HEK293 (cell line): ENCODE data around the gene SEC62.

Experiments
- CTCF ChIA-PET: fragments of 350-600 bp; formaldehyde crosslinking; extraction: SDS; loops from one replicate; lab custom pipeline; 2021; ENCODE audit warnings: antibody characterized with exemption; lab: Yijun Ruan, JAX
- POLR2A ChIA-PET: fragments of 300-600 bp; formaldehyde crosslinking; extraction: SDS; loops from one replicate; lab custom pipeline; 2020; ENCODE audit warnings: antibody characterized with exemption, inconsistent platforms; lab: Yijun Ruan, JAX
- H3K27ac ChIP-seq: fragments of 200-500 bp; sonication (Bioruptor generic); 2 replicates; pipeline ENCODE4 v1.5.1; 2014; ENCODE audit warnings: low read depth, low read length, control low read depth, inconsistent platforms; ENCODE audit errors: extremely low read depth
- H3K36me3 ChIP-seq, 2 experiments: fragments of 200-500 bp in 1 of 2; sonication (Bioruptor generic) in 1 of 2; 1 replicate in 1 of 2; 2 replicates in 1 of 2; pipeline ENCODE4 v1.5.1; 2014 to 2017; ENCODE audit warnings: inconsistent platforms in 2 of 2, low read length in 2 of 2; ENCODE audit not compliant: control insufficient read depth in 2 of 2, insufficient read depth in 1 of 2
- H3K4me1 ChIP-seq: fragments of 200-500 bp; sonication (Bioruptor generic); 2 replicates; pipeline ENCODE4 v1.5.1; 2014; ENCODE audit warnings: mild to moderate bottlenecking, low read length, inconsistent platforms; ENCODE audit not compliant: control insufficient read depth, insufficient read depth
- H3K4me3 ChIP-seq: 2 replicates; pipeline ENCODE4 v1.5.1; 2011; ENCODE audit warnings: low read depth, mild to moderate bottlenecking, control low read depth, low read length, moderate library complexity
- H3K9me3 ChIP-seq: fragments of 200-500 bp; sonication (Bioruptor generic); 2 replicates; pipeline ENCODE4 v1.5.1; 2014; ENCODE audit warnings: low read depth, low read length, inconsistent platforms; ENCODE audit not compliant: control insufficient read depth, insufficient read depth
- KLF9 ChIP-seq: fragments of 450-650 bp; formaldehyde crosslinking; IDR thresholded peaks from 2 replicates; pipeline ENCODE4 v1.5.1; 2016; ENCODE audit warnings: missing biosample characterization, missing genetic modification characterization, low read depth
- MEIS1 ChIP-seq: sonication (generic); formaldehyde crosslinking; IDR thresholded peaks from 2 replicates; pipeline ENCODE4 v1.8.1; 2022; ENCODE audit warnings: missing genetic modification reagents, mild to moderate bottlenecking, borderline replicate concordance
- MZF1 ChIP-seq: fragments of 450-650 bp; formaldehyde crosslinking; IDR thresholded peaks from 2 replicates; pipeline ENCODE4 v1.5.1; 2017; ENCODE audit warnings: missing biosample characterization, missing genetic modification characterization, borderline replicate concordance
- OSR2 ChIP-seq: fragments of 450-650 bp; formaldehyde crosslinking; IDR thresholded peaks from 2 replicates; pipeline ENCODE4 v1.5.1; 2016; ENCODE audit warnings: missing biosample characterization, missing genetic modification characterization
- OVOL3 ChIP-seq: fragments of 450-650 bp; formaldehyde crosslinking; IDR thresholded peaks from 2 replicates; pipeline ENCODE4 v1.5.1; 2016; ENCODE audit warnings: missing biosample characterization, missing genetic modification characterization
- SALL2 ChIP-seq: fragments of 450-650 bp; formaldehyde crosslinking; IDR thresholded peaks from 2 replicates; pipeline ENCODE4 v1.5.0; 2017; ENCODE audit warnings: missing biosample characterization, mild to moderate bottlenecking, missing genetic modification characterization, borderline replicate concordance
- SP2 ChIP-seq: fragments of 450-650 bp; formaldehyde crosslinking; IDR thresholded peaks from 2 replicates; pipeline ENCODE4 v1.5.1; 2016; ENCODE audit warnings: missing biosample characterization, missing genetic modification characterization
- ZNF138 ChIP-seq: fragments of 450-650 bp; formaldehyde crosslinking; IDR thresholded peaks from 2 replicates; pipeline ENCODE4 v1.5.1; 2016; ENCODE audit warnings: missing biosample characterization, missing genetic modification characterization, borderline replicate concordance
- ZNF140 ChIP-seq: fragments of 450-650 bp; formaldehyde crosslinking; IDR thresholded peaks from 2 replicates; pipeline ENCODE4 v1.5.1; 2016; ENCODE audit warnings: missing biosample characterization, missing genetic modification characterization
- ZNF223 ChIP-seq: fragments of 450-650 bp; formaldehyde crosslinking; IDR thresholded peaks from 2 replicates; pipeline ENCODE4 v1.5.1; 2016; ENCODE audit warnings: missing biosample characterization, missing genetic modification characterization
- ZNF266 ChIP-seq: fragments of 450-650 bp; formaldehyde crosslinking; IDR thresholded peaks from 2 replicates; pipeline ENCODE4 v1.5.1; 2016; ENCODE audit warnings: missing biosample characterization, missing genetic modification characterization, low read depth
- ZNF514 ChIP-seq: fragments of 450-650 bp; formaldehyde crosslinking; IDR thresholded peaks from 2 replicates; pipeline ENCODE4 v1.5.1; 2016; ENCODE audit warnings: missing biosample characterization, missing genetic modification characterization
- ZNF549 ChIP-seq: fragments of 450-650 bp; IDR thresholded peaks from 2 replicates; pipeline ENCODE4 v1.5.1; 2018; ENCODE audit warnings: missing biosample characterization, missing genetic modification characterization, mild to moderate bottlenecking, inconsistent platforms, moderate library complexity
- ZNF626 ChIP-seq: fragments of 450-650 bp; sonication (Bioruptor Pico); formaldehyde crosslinking; IDR thresholded peaks from 2 replicates; pipeline ENCODE4 v1.5.1; 2018; ENCODE audit warnings: missing biosample characterization, missing genetic modification characterization, inconsistent platforms
- ZNF654 ChIP-seq: fragments of 450-650 bp; formaldehyde crosslinking; IDR thresholded peaks from 2 replicates; pipeline ENCODE4 v1.5.1; 2016; ENCODE audit warnings: low read depth, missing biosample characterization, missing genetic modification characterization
- ZNF785 ChIP-seq: fragments of 450-650 bp; formaldehyde crosslinking; IDR thresholded peaks from 2 replicates; pipeline ENCODE4 v1.5.1; 2016; ENCODE audit warnings: missing biosample characterization, missing genetic modification characterization
- ZSCAN30 ChIP-seq: fragments of 450-650 bp; IDR thresholded peaks from 2 replicates; pipeline ENCODE4 v1.5.1; 2018; ENCODE audit warnings: missing biosample characterization, mild to moderate bottlenecking, missing genetic modification characterization, moderate library complexity
- TF ChIP-seq, protein P1 (sequence below): fragments of 450-650 bp; formaldehyde crosslinking; IDR thresholded peaks from 2 replicates; pipeline ENCODE4 v1.5.1; 2016; ENCODE audit warnings: missing biosample characterization, missing genetic modification characterization
- TF ChIP-seq, protein P2 (sequence below): fragments of 450-650 bp; formaldehyde crosslinking; optimal IDR thresholded peaks from 2 replicates; pipeline ENCODE3; 2016; ENCODE audit warnings: missing biosample characterization, mild to moderate bottlenecking, missing genetic modification characterization
- TF ChIP-seq, protein P3 (sequence below): fragments of 450-650 bp; formaldehyde crosslinking; IDR thresholded peaks from 2 replicates; pipeline ENCODE4 v1.5.1; 2016; ENCODE audit warnings: missing biosample characterization, missing genetic modification characterization

SEC62 gene

DNA sequence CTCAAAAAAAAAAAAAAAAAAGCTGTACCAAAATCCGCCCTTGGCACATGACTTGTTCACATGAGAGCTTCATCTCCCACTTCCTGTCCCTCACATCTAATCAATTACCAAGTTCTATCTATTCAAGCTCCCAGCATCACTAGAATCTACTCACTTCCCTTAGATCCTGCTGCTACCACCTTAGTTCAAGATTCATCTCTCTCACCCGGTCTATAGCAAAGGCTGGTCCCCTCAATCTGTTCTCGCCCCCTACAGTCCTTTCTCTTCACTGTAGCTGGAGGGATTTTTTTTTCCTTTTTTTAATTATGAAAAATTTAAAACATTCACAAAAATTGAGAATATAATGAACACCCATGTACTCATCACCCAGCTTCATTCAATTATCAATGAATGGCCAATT lies 54.5 kb downstream of the SEC62 start:
- ChIA-PET POLR2A (no interaction called here), CTCF (interaction anchor here (1.2 kb wide), 1 partner anchor 16 kb away, joined by 4 read pairs; the partner anchor contains the start of gene GPR160)
- H3K4me3 ChIP-seq, result no peak overlapping the region
- no peak overlapping the region for H3K27ac ChIP-seq
- no peaks in the 10 kb centered on the region for H3K4me1 ChIP-seq
- TF ChIP-seq ZNF140 (tag by site-specific recombination), result no peak
- TF ChIP-seq KLF9, result no peak
- no peak for TF ChIP-seq MZF1 (tag by site-specific recombination)
- TF ChIP-seq ZNF549, result no peak
- no peak for TF ChIP-seq OSR2 (tag by site-specific recombination)
- TF ChIP-seq OVOL3 (tag by site-specific recombination), result no peak
- TF ChIP-seq, protein P1, sequence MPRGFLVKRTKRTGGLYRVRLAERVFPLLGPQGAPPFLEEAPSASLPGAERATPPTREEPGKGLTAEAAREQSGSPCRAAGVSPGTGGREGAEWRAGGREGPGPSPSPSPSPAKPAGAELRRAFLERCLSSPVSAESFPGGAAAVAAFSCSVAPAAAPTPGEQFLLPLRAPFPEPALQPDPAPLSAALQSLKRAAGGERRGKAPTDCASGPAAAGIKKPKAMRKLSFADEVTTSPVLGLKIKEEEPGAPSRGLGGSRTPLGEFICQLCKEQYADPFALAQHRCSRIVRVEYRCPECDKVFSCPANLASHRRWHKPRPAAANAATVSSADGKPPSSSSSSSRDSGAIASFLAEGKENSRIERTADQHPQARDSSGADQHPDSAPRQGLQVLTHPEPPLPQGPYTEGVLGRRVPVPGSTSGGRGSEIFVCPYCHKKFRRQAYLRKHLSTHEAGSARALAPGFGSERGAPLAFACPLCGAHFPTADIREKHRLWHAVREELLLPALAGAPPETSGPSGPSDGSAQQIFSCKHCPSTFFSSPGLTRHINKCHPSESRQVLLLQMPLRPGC (tag by site-specific recombination), result no peak
- TF ChIP-seq MEIS1 (CRISPR knock-in tag), result no peak
- TF ChIP-seq ZNF785 (tag by site-specific recombination), result no peak
- no peak for TF ChIP-seq ZNF266 (tag by site-specific recombination)
- no peak for TF ChIP-seq SALL2 (tag by site-specific recombination)
- TF ChIP-seq ZNF514, result no peak
- TF ChIP-seq ZNF138 (tag by site-specific recombination), result no peak
- TF ChIP-seq, protein P2, sequence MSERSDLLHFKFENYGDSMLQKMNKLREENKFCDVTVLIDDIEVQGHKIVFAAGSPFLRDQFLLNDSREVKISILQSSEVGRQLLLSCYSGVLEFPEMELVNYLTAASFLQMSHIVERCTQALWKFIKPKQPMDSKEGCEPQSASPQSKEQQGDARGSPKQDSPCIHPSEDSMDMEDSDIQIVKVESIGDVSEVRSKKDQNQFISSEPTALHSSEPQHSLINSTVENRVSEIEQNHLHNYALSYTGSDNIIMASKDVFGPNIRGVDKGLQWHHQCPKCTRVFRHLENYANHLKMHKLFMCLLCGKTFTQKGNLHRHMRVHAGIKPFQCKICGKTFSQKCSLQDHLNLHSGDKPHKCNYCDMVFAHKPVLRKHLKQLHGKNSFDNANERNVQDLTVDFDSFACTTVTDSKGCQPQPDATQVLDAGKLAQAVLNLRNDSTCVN (tag by site-specific recombination), result no peak
- TF ChIP-seq ZNF626 (tag by site-specific recombination), result no peak
- TF ChIP-seq SP2 (tag by site-specific recombination), result no peak
- H3K36me3 ChIP-seq, result no peaks in the 10 kb centered on the region
- H3K9me3 ChIP-seq, result no peaks in the 10 kb centered on the region

DNA sequence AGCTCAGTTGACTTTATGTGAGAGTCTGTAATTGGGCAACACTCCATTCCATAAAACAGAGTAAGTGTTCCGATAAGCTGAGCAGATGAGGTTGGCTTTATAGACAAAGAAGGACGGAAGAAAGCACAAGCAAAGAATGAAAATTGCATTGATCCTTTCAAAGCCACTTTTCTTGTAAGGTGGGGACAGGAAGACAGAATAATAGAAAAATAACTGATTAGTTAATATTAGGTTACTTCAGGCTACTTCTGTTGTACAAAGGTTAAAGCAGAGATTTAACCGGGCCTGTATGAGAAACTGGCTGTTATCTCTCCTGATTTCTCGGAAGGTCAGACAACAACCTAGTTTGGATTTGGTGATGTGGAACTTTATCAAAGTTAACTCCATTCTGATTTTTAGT lies 55.7 kb downstream of the SEC62 start:
- TF ChIP-seq ZNF654 (no peak), ZSCAN30 (tag by site-specific recombination) (no peak), ZNF223 (tag by site-specific recombination) (no peak)
- TF ChIP-seq, protein P3, sequence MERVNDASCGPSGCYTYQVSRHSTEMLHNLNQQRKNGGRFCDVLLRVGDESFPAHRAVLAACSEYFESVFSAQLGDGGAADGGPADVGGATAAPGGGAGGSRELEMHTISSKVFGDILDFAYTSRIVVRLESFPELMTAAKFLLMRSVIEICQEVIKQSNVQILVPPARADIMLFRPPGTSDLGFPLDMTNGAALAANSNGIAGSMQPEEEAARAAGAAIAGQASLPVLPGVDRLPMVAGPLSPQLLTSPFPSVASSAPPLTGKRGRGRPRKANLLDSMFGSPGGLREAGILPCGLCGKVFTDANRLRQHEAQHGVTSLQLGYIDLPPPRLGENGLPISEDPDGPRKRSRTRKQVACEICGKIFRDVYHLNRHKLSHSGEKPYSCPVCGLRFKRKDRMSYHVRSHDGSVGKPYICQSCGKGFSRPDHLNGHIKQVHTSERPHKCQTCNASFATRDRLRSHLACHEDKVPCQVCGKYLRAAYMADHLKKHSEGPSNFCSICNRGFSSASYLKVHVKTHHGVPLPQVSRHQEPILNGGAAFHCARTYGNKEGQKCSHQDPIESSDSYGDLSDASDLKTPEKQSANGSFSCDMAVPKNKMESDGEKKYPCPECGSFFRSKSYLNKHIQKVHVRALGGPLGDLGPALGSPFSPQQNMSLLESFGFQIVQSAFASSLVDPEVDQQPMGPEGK (tag by site-specific recombination), result no peak
- TF ChIP-seq, all 188 proteins: peak for 0
- Histone ChIP-seq H3K27ac (no peak overlapping the region), H3K9me3 (no peaks in the 10 kb centered on the region), H3K4me1 (no peaks in the 10 kb centered on the region), H3K36me3 (no peaks in the 10 kb centered on the region), H3K4me3 (no peak overlapping the region)
- ChIA-PET CTCF (interaction anchor here (0.7 to 1.0 kb wide), 2 partner anchors 77 to 744 kb away, joined by 3 read pairs; no protein-coding TSS in a partner anchor), POLR2A (no interaction called here)
